Measurements from ENCODE around the gene SKIDA1.

DNA sequence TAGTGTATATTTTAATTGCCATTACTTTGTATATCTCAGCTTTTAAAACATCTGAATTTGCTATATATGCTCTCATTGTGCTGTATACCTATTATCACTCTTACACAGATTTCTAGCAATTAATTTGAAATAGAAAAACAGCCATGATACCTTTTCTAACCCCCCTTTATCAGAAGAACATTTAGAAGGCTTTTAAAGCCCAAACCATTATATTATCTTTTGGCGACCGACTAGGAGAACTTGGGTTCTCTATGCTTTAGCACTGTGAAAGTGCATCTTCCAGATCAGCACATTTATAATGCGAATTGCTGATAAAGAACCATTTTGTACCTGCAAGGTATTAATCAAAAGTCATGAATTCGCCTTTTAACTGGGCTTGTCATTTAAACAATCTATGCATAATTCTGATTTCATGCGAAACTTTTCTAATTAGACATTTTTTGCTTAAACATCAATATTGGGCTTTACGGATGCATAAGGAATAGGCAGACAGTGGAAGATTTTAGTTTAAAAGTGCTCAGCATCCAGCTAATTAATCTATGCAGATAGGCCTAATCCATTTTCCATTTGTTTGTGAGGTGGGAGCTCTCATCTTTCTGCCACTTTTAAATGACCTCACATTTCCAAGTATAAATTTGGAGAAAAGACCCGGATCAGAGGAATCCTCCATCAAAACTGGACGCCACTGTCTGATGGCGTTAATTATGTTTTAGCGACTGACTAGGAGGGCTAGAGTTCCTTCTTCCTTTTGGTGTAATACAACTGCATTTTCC lies 7.4 kb upstream of the SKIDA1 start:
- TF ChIP-seq, protein P1, sequence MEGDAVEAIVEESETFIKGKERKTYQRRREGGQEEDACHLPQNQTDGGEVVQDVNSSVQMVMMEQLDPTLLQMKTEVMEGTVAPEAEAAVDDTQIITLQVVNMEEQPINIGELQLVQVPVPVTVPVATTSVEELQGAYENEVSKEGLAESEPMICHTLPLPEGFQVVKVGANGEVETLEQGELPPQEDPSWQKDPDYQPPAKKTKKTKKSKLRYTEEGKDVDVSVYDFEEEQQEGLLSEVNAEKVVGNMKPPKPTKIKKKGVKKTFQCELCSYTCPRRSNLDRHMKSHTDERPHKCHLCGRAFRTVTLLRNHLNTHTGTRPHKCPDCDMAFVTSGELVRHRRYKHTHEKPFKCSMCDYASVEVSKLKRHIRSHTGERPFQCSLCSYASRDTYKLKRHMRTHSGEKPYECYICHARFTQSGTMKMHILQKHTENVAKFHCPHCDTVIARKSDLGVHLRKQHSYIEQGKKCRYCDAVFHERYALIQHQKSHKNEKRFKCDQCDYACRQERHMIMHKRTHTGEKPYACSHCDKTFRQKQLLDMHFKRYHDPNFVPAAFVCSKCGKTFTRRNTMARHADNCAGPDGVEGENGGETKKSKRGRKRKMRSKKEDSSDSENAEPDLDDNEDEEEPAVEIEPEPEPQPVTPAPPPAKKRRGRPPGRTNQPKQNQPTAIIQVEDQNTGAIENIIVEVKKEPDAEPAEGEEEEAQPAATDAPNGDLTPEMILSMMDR (conservative IDR thresholded peaks at IDR 0.05 in 1 of 2, IDR thresholded peaks at IDR 0.05 in 1 of 2; ENCODE audit: extremely low read depth in 1 of 2, insufficient read depth in 1 of 2, low read depth in 1 of 2, low read length in 2 of 2): no peak
- TF ChIP-seq EZH2 (IDR thresholded peaks at IDR 0.05; ENCODE audit: borderline replicate concordance, low read length): no peak
